NB4 (cell line): ENCODE measurements around the gene CCDC138.

ENCODE experiments used
- DNase-seq: peaks from one replicate; pipeline ENCODE4 v3.0.0; 2010; ENCODE audit warnings: low read depth
- H3K4me3 ChIP-seq: one replicate; pipeline ENCODE4 v1.5.1; 2011; ENCODE audit warnings: mild to moderate bottlenecking, low read depth, low read length, moderate library complexity
- MYC ChIP-seq: IDR thresholded peaks from 2 replicates; pipeline ENCODE4 v1.6.1; 2011; ENCODE audit warnings: low read depth, low read length
- POLR2A ChIP-seq: IDR thresholded peaks from 2 replicates; pipeline ENCODE4 v1.6.1; 2011; ENCODE audit warnings: mild to moderate bottlenecking; ENCODE audit not compliant: insufficient read length; ENCODE audit errors: extremely low read depth
- TF ChIP-seq, protein P1 (sequence below): IDR thresholded peaks from 2 replicates; pipeline ENCODE4 v1.6.1; 2011; ENCODE audit warnings: low read depth, low read length
- TF ChIP-seq, protein P2 (sequence below): IDR thresholded peaks from one replicate; pipeline ENCODE4 v1.5.1; 2012; ENCODE audit warnings: low read depth, low read length

CCDC138 gene

GRCh38 chr2:108825254-108825653 is 38.7 kb downstream of the CCDC138 start:
- no peak for TF ChIP-seq POLR2A
- TF ChIP-seq, protein P1, sequence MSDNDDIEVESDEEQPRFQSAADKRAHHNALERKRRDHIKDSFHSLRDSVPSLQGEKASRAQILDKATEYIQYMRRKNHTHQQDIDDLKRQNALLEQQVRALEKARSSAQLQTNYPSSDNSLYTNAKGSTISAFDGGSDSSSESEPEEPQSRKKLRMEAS: no peak
- DNase-seq: no peak
- H3K4me3 ChIP-seq: no peak overlapping the region

- TF ChIP-seq, protein P1: no peak
- TF ChIP-seq MYC: no peak
- TF ChIP-seq, protein P2, sequence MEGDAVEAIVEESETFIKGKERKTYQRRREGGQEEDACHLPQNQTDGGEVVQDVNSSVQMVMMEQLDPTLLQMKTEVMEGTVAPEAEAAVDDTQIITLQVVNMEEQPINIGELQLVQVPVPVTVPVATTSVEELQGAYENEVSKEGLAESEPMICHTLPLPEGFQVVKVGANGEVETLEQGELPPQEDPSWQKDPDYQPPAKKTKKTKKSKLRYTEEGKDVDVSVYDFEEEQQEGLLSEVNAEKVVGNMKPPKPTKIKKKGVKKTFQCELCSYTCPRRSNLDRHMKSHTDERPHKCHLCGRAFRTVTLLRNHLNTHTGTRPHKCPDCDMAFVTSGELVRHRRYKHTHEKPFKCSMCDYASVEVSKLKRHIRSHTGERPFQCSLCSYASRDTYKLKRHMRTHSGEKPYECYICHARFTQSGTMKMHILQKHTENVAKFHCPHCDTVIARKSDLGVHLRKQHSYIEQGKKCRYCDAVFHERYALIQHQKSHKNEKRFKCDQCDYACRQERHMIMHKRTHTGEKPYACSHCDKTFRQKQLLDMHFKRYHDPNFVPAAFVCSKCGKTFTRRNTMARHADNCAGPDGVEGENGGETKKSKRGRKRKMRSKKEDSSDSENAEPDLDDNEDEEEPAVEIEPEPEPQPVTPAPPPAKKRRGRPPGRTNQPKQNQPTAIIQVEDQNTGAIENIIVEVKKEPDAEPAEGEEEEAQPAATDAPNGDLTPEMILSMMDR: no peak
- TF ChIP-seq POLR2A: no peak
- no peak for DNase-seq
- no peak overlapping the region for H3K4me3 ChIP-seq
These were observed 39.2 kb downstream of the CCDC138 start for GRCh38 chr2:108825736-108826135.

GRCh38 chr2:108829578-108830310 is 43.2 kb downstream of the CCDC138 start:
- no peak overlapping the region for H3K4me3 ChIP-seq
- DNase-seq: no peak
- TF ChIP-seq, protein P1: no peak
- TF ChIP-seq, protein P2: no peak
- no peak for TF ChIP-seq MYC
- TF ChIP-seq POLR2A: no peak

- peak; percentile 9 for DNase-seq
- TF ChIP-seq MYC (no peak), POLR2A (no peak)
- TF ChIP-seq, protein P2: no peak
- TF ChIP-seq, protein P1: no peak
- no peak overlapping the region for H3K4me3 ChIP-seq
These were observed 46.6 kb downstream of the CCDC138 start for GRCh38 chr2:108833219-108833618.

- DNase-seq: no peak
- TF ChIP-seq, protein P1: no peak
- H3K4me3 ChIP-seq: no peak overlapping the region
These were observed 48.0 kb downstream of the CCDC138 start for GRCh38 chr2:108834620-108835019.

GRCh38 chr2:108835040-108835439 is 48.5 kb downstream of the CCDC138 start:
- TF ChIP-seq MYC (no peak), POLR2A (no peak)
- TF ChIP-seq, protein P2: no peak
- TF ChIP-seq, protein P1: no peak
- no peak for DNase-seq
- H3K4me3 ChIP-seq: no peak overlapping the region
